GM12891 (cell line): ENCODE data around the gene MAP4K4.

ENCODE experiments used
- DNase-seq: peaks from one replicate; pipeline ENCODE4 v3.0.0; 2011; ENCODE audit warnings: low spot score; ENCODE audit not compliant: insufficient read length
- FAIRE-seq: peaks from 2 replicates; lab custom pipeline; 2011; peaks lifted over from hg19 to GRCh38; lab: Jason Lieb, UNC
- PAX5 ChIP-seq: IDR thresholded peaks from 2 replicates; pipeline ENCODE4 v1.6.1; 2011; ENCODE audit warnings: low read length, moderate library complexity, mild to moderate bottlenecking; ENCODE audit not compliant: insufficient read depth, severe bottlenecking
- POLR2A ChIP-seq: IDR thresholded peaks from 2 replicates; pipeline ENCODE4 v1.6.1; 2011; ENCODE audit warnings: low read depth, low read length, control low read depth
- POLR2AphosphoS5 ChIP-seq: IDR thresholded peaks from 2 replicates; pipeline ENCODE4 v1.6.1; 2011; ENCODE audit warnings: low read depth, low read length, control low read depth
- POU2F2 ChIP-seq: IDR thresholded peaks from 2 replicates; pipeline ENCODE4 v1.6.1; 2011; ENCODE audit warnings: low read depth, mild to moderate bottlenecking, control low read depth, low read length, moderate library complexity
- SPI1 ChIP-seq: IDR thresholded peaks from 2 replicates; pipeline ENCODE4 v1.6.1; 2011; ENCODE audit warnings: low read depth, low read length, control low read depth
- TAF1 ChIP-seq: IDR thresholded peaks from 2 replicates; pipeline ENCODE4 v1.6.1; 2011; ENCODE audit warnings: low read depth, low read length, control low read depth

The MAP4K4 gene

GRCh38 chr2:101676674-101677073, 20.8 kb upstream of the MAP4K4 start:
- no peak for DNase-seq
- FAIRE-seq: no peak
- TF ChIP-seq POLR2AphosphoS5 (no peak), POLR2A (no peak), POU2F2 (no peak), PAX5 (no peak), TAF1 (no peak), SPI1 (no peak)

- DNase-seq: no peak
- no peak for FAIRE-seq
- TF ChIP-seq POLR2AphosphoS5 (no peak), SPI1 (peak; percentile 74)
Observed at GRCh38 chr2:101677658-101678057, 19.8 kb upstream of the MAP4K4 start.

- DNase-seq: no peak
- TF ChIP-seq POLR2A: no peak
- no peak for TF ChIP-seq POU2F2
- no peak for TF ChIP-seq PAX5
- TF ChIP-seq POLR2AphosphoS5: no peak
- TF ChIP-seq TAF1: no peak
- no peak for TF ChIP-seq SPI1
- FAIRE-seq: no peak
Observed at GRCh38 chr2:101678379-101678778, 19.1 kb upstream of the MAP4K4 start.

GRCh38 chr2:101679037-101679726, 18.3 kb upstream of the MAP4K4 start:
- no peak for DNase-seq
- FAIRE-seq: no peak
- no peak for TF ChIP-seq POU2F2
- TF ChIP-seq POLR2AphosphoS5: no peak
- TF ChIP-seq TAF1: no peak
- TF ChIP-seq PAX5: no peak
- TF ChIP-seq POLR2A: no peak
- TF ChIP-seq SPI1: no peak

GRCh38 chr2:101679801-101680487, 17.6 kb upstream of the MAP4K4 start:
- FAIRE-seq: no peak
- DNase-seq: no peak
- TF ChIP-seq POLR2AphosphoS5: no peak
- TF ChIP-seq PAX5: no peak
- no peak for TF ChIP-seq POU2F2
- no peak for TF ChIP-seq SPI1
- TF ChIP-seq TAF1: no peak
- TF ChIP-seq POLR2A: no peak

- TF ChIP-seq SPI1 (no peak), POLR2AphosphoS5 (no peak), TAF1 (no peak), POU2F2 (no peak), PAX5 (no peak), POLR2A (no peak)
- FAIRE-seq: no peak
- no peak for DNase-seq
Observed at GRCh38 chr2:101682311-101682710, 15.2 kb upstream of the MAP4K4 start.

GRCh38 chr2:101684313-101684712, 13.2 kb upstream of the MAP4K4 start:
- DNase-seq: no peak
- TF ChIP-seq PAX5: no peak
- no peak for TF ChIP-seq POU2F2
- no peak for TF ChIP-seq POLR2A
- no peak for TF ChIP-seq POLR2AphosphoS5
- TF ChIP-seq SPI1: no peak
- FAIRE-seq: no peak

GRCh38 chr2:101688261-101688660, 9.2 kb upstream of the MAP4K4 start:
- DNase-seq (no peak), FAIRE-seq (no peak)
- TF ChIP-seq POLR2A (no peak), TAF1 (no peak), SPI1 (no peak), POU2F2 (no peak), PAX5 (no peak), POLR2AphosphoS5 (no peak)

- FAIRE-seq (no peak), DNase-seq (no peak)
- TF ChIP-seq TAF1 (no peak), POU2F2 (no peak), SPI1 (no peak), PAX5 (no peak), POLR2A (no peak), POLR2AphosphoS5 (no peak)
Observed at GRCh38 chr2:101689114-101689825, 8.2 kb upstream of the MAP4K4 start.

- FAIRE-seq: no peak
- DNase-seq: no peak
- no peak for TF ChIP-seq POU2F2
- TF ChIP-seq TAF1: no peak
- no peak for TF ChIP-seq SPI1
- TF ChIP-seq POLR2AphosphoS5: no peak
- TF ChIP-seq PAX5: no peak
- no peak for TF ChIP-seq POLR2A
Observed at GRCh38 chr2:101690547-101691152, 6.9 kb upstream of the MAP4K4 start.
